Psoas muscle (tissue), 8 donors: ENCODE measurements around the gene GLT6D1. TPM values are rescaled to one million over a fixed set of nuclear protein-coding genes. Genes with fewer than 3 reads are reported as not detected.
A peak's percentile ranks its signal among the peaks of the same experiment; 100 is the strongest.

ENCODE experiments used
- ATAC-seq, 4 donors: fragments of 200-7000 bp; cut with Tn5 transposase; one replicate each; pipeline ENCODE4 v1.9.1; 2020; ENCODE audit warnings: moderate library complexity in 3 of 4, mild to moderate bottlenecking in 2 of 4
- DNase-seq, 2 donors: peaks; one replicate each; pipeline ENCODE4 v3.0.0-alpha.2; 2020
- H3K27ac ChIP-seq: fragments of 200-600 bp; one replicate; pipeline ENCODE4 v1.8.0; 2022
- H3K27me3 ChIP-seq, 3 donors: fragments of 200-600 bp in 1 of 3; one replicate each; pipeline versions ENCODE4 v1.6.1 to v1.8.0; 2013 to 2022; ENCODE audit warnings: low read length in 2 of 3, mild to moderate bottlenecking in 2 of 3, moderate library complexity in 1 of 3; ENCODE audit not compliant: insufficient read depth in 3 of 3
- H3K36me3 ChIP-seq, 2 donors: fragments of 200-600 bp in 1 of 2; one replicate each; pipeline versions ENCODE4 v1.6.1 to v1.8.0; 2013 to 2022; ENCODE audit warnings: low read depth in 1 of 2, mild to moderate bottlenecking in 1 of 2, moderate library complexity in 1 of 2; ENCODE audit not compliant: insufficient read depth in 1 of 2
- H3K4me1 ChIP-seq: fragments of 200-600 bp; one replicate; pipeline ENCODE4 v1.8.0; 2022
- H3K4me3 ChIP-seq: fragments of 200-600 bp; one replicate; pipeline ENCODE4 v1.8.0; 2022; ENCODE audit warnings: mild to moderate bottlenecking
- H3K9me3 ChIP-seq: fragments of 200-600 bp; one replicate; pipeline ENCODE4 v1.8.0; 2022
- CTCF ChIP-seq: fragments of 200-600 bp; IDR thresholded peaks from one replicate; pipeline ENCODE4 v1.8.0; 2022; ENCODE audit warnings: antibody characterized with exemption
- WGBS, 3 donors: extraction: QIAGEN DNeasy Blood & Tissue Kit; methylation state at CpG; one replicate each; pipeline versions ENCODE4 v1.1.6 to v1.1.7; 2013; 5-methylcytosine and 5-hydroxymethylcytosine counted together
- intact Hi-C, 2 donors: fragments of 100-400 bp; cut with DNase I; formaldehyde crosslinking; loops; one replicate each; pipeline versions ENCODE4 v1.11.0 to v1.14.2; 2022
- polyA plus RNA-seq, 3 donors: library from polyadenylated mRNA; stranded (reverse); fragments of 200-250 nt; gene quantifications; one replicate each; pipeline ENCODE4 v1.2.3, GENCODE V29; 2013
- total RNA-seq, 4 donors: library from RNA; stranded (reverse); fragmentation: NEBNext Ultra II Directional in 2 of 4; extraction: Animal tissue kit (Norgen Biotek cat#: 25700) in 2 of 4; gene quantifications; one replicate each; pipeline versions ENCODE4 v1.2.1 to v1.2.4, GENCODE V29; 2021 to 2023
- donor health status: healthy with polysubstance abuse.
- donor health status: DM: no; HTN: no; CAD: no; lungs with moderate emphysema.
- donor health status: Bipolar disorder and iron deficiency.
- donor health status: healthy.
- donor health status: DM: yes; HTN: yes; CAD: no.
- donor health status: DM: no; HTN: no; CAD: no.
- donor health status: DM: no; HTN: no; CAD: no.
- donor health status: DM: yes; HTN: yes; CAD: no.

GLT6D1 gene
- total and polyA plus RNA-seq, 7 donors = not detected

GRCh38 chr9:135611875-135612209 is 27.5 kb downstream of the GLT6D1 start:
- no peak for DNase-seq
- no peaks in the 10 kb centered on the region for H3K36me3 ChIP-seq
- intact Hi-C loops = no loop called here
- ATAC-seq = no peak
- no peak for TF ChIP-seq CTCF
- H3K27ac ChIP-seq = no peak overlapping the region
- H3K4me3 ChIP-seq = no peak overlapping the region
- 12 to 30% (median 14%) methylated on average over 4 of the region's 4 CpGs for WGBS, 3 donors
- H3K4me1 ChIP-seq = no peaks in the 10 kb centered on the region
- no peaks in the 10 kb centered on the region for H3K9me3 ChIP-seq
- H3K27me3 ChIP-seq = peaks cover 0 to 36% (median 2%) of the 10 kb centered on the region in 3 donors

GRCh38 chr9:135611142-135611874 is 28.0 kb downstream of the GLT6D1 start:
- no peaks in the 10 kb centered on the region for H3K36me3 ChIP-seq
- peaks cover 0 to 32% (median 1%) of the 10 kb centered on the region in 3 donors for H3K27me3 ChIP-seq
- H3K27ac ChIP-seq = no peak overlapping the region
- no peak for DNase-seq
- TF ChIP-seq CTCF = no peak
- H3K4me3 ChIP-seq = no peak overlapping the region
- WGBS, 3 donors = 71 to 81% (median 76%) methylated on average over 6 to 7 of the region's 7 CpGs
- H3K4me1 ChIP-seq = no peaks in the 10 kb centered on the region
- no peak for ATAC-seq
- H3K9me3 ChIP-seq = no peaks in the 10 kb centered on the region
- intact Hi-C loops = no loop called here

- Histone ChIP-seq H3K27me3 (peaks cover 0 to 26% (median 0%) of the 10 kb centered on the region in 3 donors), H3K36me3 (no peaks in the 10 kb centered on the region), H3K4me3 (no peak overlapping the region), H3K27ac (no peak overlapping the region), H3K4me1 (no peaks in the 10 kb centered on the region), H3K9me3 (no peaks in the 10 kb centered on the region)
- ATAC-seq (no peak), DNase-seq (no peak)
- WGBS, 3 donors = 71 to 78% (median 71%) methylated on average over 13 of the region's 13 CpGs
- intact Hi-C loops = no loop called here
- no peak for TF ChIP-seq CTCF
These were observed 28.8 kb downstream of the GLT6D1 start for GRCh38 chr9:135610290-135611141.

GRCh38 chr9:135609366-135609955 is 29.9 kb downstream of the GLT6D1 start:
- DNase-seq (peak in 1 of 2 donors; percentile 38), ATAC-seq (no peak)
- no peaks in the 10 kb centered on the region for H3K9me3 ChIP-seq
- H3K36me3 ChIP-seq = no peaks in the 10 kb centered on the region
- no peak overlapping the region for H3K27ac ChIP-seq
- intact Hi-C loops = loop anchor here (10.0 kb wide), 2 partner anchors 515 to 675 kb away; no protein-coding TSS in a partner anchor
- TF ChIP-seq CTCF = no peak
- H3K27me3 ChIP-seq = peaks cover 0 to 20% (median 0%) of the 10 kb centered on the region in 3 donors
- no peak overlapping the region for H3K4me3 ChIP-seq
- H3K4me1 ChIP-seq = no peaks in the 10 kb centered on the region
- 66 to 73% (median 69%) methylated on average over 17 of the region's 17 CpGs for WGBS, 3 donors
